OCI-LY1 (cell line): ENCODE data around the gene TIMM44.

Source experiments
- EZH2 ChIP-seq: fragments of 200-600 bp; sonication (generic), shearing (Covaris generic); IDR thresholded peaks from 2 replicates; pipeline ENCODE4 v1.8.0; 2017; ENCODE audit warnings: borderline replicate concordance, mixed run types, mild to moderate bottlenecking, antibody characterized with exemption, low read length, moderate library complexity, mixed read lengths
- TF ChIP-seq, protein P1 (sequence below): fragments of 200-600 bp; sonication (generic), shearing (Covaris generic); IDR thresholded peaks from 2 replicates; pipeline ENCODE4 v1.5.1; 2017; ENCODE audit warnings: mild to moderate bottlenecking, antibody characterized with exemption, low read length, moderate library complexity, mixed read lengths

DNA sequence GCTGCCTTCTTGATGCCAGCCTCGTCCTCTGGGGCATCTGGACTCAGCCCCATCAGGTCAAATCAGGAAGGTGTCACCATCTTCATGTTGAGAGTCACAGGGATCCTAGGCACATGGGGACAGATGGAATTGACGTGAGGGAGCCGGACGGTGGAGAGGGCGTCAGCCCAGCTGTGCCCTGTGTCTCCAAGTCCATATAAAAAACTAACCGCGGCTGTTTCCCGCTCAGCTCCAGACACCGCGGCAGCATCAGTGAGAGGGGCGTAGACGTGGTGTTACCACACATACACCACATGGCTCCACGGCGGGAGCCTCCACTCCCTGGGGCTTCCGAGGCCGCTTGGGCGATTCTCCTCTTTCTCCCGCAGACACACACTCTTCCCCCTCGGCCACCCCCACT lies 63.6 kb downstream of the TIMM44 start:
- TF ChIP-seq, protein P1, sequence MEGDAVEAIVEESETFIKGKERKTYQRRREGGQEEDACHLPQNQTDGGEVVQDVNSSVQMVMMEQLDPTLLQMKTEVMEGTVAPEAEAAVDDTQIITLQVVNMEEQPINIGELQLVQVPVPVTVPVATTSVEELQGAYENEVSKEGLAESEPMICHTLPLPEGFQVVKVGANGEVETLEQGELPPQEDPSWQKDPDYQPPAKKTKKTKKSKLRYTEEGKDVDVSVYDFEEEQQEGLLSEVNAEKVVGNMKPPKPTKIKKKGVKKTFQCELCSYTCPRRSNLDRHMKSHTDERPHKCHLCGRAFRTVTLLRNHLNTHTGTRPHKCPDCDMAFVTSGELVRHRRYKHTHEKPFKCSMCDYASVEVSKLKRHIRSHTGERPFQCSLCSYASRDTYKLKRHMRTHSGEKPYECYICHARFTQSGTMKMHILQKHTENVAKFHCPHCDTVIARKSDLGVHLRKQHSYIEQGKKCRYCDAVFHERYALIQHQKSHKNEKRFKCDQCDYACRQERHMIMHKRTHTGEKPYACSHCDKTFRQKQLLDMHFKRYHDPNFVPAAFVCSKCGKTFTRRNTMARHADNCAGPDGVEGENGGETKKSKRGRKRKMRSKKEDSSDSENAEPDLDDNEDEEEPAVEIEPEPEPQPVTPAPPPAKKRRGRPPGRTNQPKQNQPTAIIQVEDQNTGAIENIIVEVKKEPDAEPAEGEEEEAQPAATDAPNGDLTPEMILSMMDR = no peak
- no peak for TF ChIP-seq EZH2
